SK-N-SH (cell line): Measurements from ENCODE around the gene LHFPL4. TPM values are rescaled to one million over a fixed set of nuclear protein-coding genes. Genes with fewer than 3 reads are reported as not detected.

Experiments
- CTCF ChIA-PET: fragments of 300-600, 350-600 bp; formaldehyde crosslinking; extraction: SDS; loops from one replicate; lab custom pipeline; 2021; lab: Yijun Ruan, JAX
- POLR2A ChIA-PET: fragments of 350-600 bp; sonication (Branson Sonifier 250); formaldehyde crosslinking; extraction: SDS; loops from one replicate; lab custom pipeline; 2020; ENCODE audit warnings: antibody characterized with exemption, inconsistent platforms; lab: Yijun Ruan, JAX
- DNase-seq: peaks from one replicate; pipeline ENCODE4 v3.0.0; 2012
- H2AFZ ChIP-seq: fragments of 200-600 bp; sonication (generic); 2 replicates; pipeline ENCODE4 v1.8.1; 2016; ENCODE audit warnings: antibody characterized with exemption, mild to moderate bottlenecking, low read depth
- H3F3A ChIP-seq: fragments of 200-600 bp; sonication (generic); replicated peaks from 2 replicates; pipeline ENCODE3; 2016; ENCODE audit warnings: antibody characterized with exemption, mild to moderate bottlenecking; ENCODE audit not compliant: insufficient read depth
- H3K27ac ChIP-seq, 2 experiments: fragments of 200-500 bp in 1 of 2; fragments of 200-600 bp in 1 of 2; sonication (Bioruptor generic) in 1 of 2; sonication (generic), shearing (Covaris generic) in 1 of 2; 2 replicates each; pipeline versions ENCODE4 v1.5.1 to v1.6.1; 2014 to 2016; ENCODE audit warnings: low read depth in 2 of 2, inconsistent platforms in 1 of 2, low read length in 1 of 2, mild to moderate bottlenecking in 1 of 2, mixed read lengths in 1 of 2
- H3K27me3 ChIP-seq: fragments of 200-600 bp; sonication (generic), shearing (Covaris generic); 2 replicates; pipeline ENCODE4 v1.6.1; 2016; ENCODE audit warnings: mixed run types; ENCODE audit not compliant: insufficient read depth
- H3K36me3 ChIP-seq, 2 experiments: fragments of 200-500 bp in 1 of 2; fragments of 200-600 bp in 1 of 2; sonication (Bioruptor generic) in 1 of 2; sonication (generic) in 1 of 2; replicated peaks in 1 of 2; 2 replicates each; pipeline versions ENCODE3 to v1.5.1; 2014 to 2016; ENCODE audit warnings: low read length in 1 of 2, mild to moderate bottlenecking in 1 of 2; ENCODE audit not compliant: insufficient read depth in 2 of 2, control insufficient read depth in 1 of 2
- H3K4me1 ChIP-seq, 2 experiments: fragments of 200-500 bp in 1 of 2; fragments of 200-600 bp in 1 of 2; sonication (Bioruptor generic) in 1 of 2; sonication (generic), shearing (Covaris generic) in 1 of 2; 2 replicates each; pipeline versions ENCODE4 v1.5.1 to v1.6.1; 2014 to 2016; ENCODE audit warnings: low read depth in 1 of 2, low read length in 1 of 2, mixed run types in 1 of 2; ENCODE audit not compliant: insufficient read depth in 2 of 2, control insufficient read depth in 1 of 2
- H3K4me2 ChIP-seq: fragments of 200-600 bp; sonication (generic), shearing (Covaris generic); 2 replicates; pipeline ENCODE4 v1.6.1; 2017; ENCODE audit warnings: mixed run types
- H3K4me3 ChIP-seq, 2 experiments: fragments of 200-500 bp in 1 of 2; fragments of 200-600 bp in 1 of 2; sonication (Bioruptor generic) in 1 of 2; sonication (generic), shearing (Covaris generic) in 1 of 2; 2 replicates each; pipeline versions ENCODE4 v1.5.1 to v1.8.1; 2014 to 2016; ENCODE audit warnings: low read depth in 2 of 2, inconsistent platforms in 1 of 2, low read length in 1 of 2, mild to moderate bottlenecking in 1 of 2, mixed read lengths in 1 of 2, moderate library complexity in 1 of 2
- H3K79me2 ChIP-seq: fragments of 200-600 bp; sonication (generic); 2 replicates; pipeline ENCODE4 v1.8.1; 2017; ENCODE audit warnings: mild to moderate bottlenecking; ENCODE audit not compliant: insufficient read depth
- H3K9ac ChIP-seq: fragments of 200-600 bp; sonication (generic); 2 replicates; pipeline ENCODE4 v1.6.1; 2017; ENCODE audit warnings: mixed run types
- H3K9me2 ChIP-seq: fragments of 200-600 bp; sonication (generic); 2 replicates; pipeline ENCODE4 v1.6.1; 2017; ENCODE audit warnings: mixed run types
- H3K9me3 ChIP-seq: fragments of 200-600 bp; sonication (generic); 2 replicates; pipeline ENCODE4 v1.6.1; 2017; ENCODE audit warnings: mixed run types, mild to moderate bottlenecking, moderate library complexity
- H4K20me1 ChIP-seq: fragments of 200-600 bp; sonication (generic); 2 replicates; pipeline ENCODE4 v1.6.1; 2017; ENCODE audit warnings: mild to moderate bottlenecking, mixed run types; ENCODE audit not compliant: insufficient read depth
- ELF1 ChIP-seq: IDR thresholded peaks from 2 replicates; pipeline ENCODE4 v1.4.0; 2012
- FOXM1 ChIP-seq: IDR thresholded peaks from 2 replicates; pipeline ENCODE4 v1.4.0; 2012; ENCODE audit warnings: low read depth, mild to moderate bottlenecking
- GABPA ChIP-seq: IDR thresholded peaks from 2 replicates; pipeline ENCODE4 v1.4.0; 2012; ENCODE audit warnings: low read depth, mild to moderate bottlenecking
- JUND ChIP-seq: IDR thresholded peaks from 2 replicates; pipeline ENCODE4 v1.4.0; 2012
- MEF2A ChIP-seq: IDR thresholded peaks from 2 replicates; pipeline ENCODE4 v1.4.0; 2012; ENCODE audit warnings: low read depth, borderline replicate concordance
- POLR2AphosphoS5 ChIP-seq: IDR thresholded peaks from 2 replicates; pipeline ENCODE4 v1.6.1; 2012; ENCODE audit warnings: low read depth, low read length
- REST ChIP-seq: IDR thresholded peaks from 2 replicates; pipeline ENCODE4 v1.6.1; 2012; ENCODE audit warnings: mild to moderate bottlenecking, low read depth, low read length, moderate library complexity
- SIN3A ChIP-seq: IDR thresholded peaks from 2 replicates; pipeline ENCODE4 v1.6.1; 2012; ENCODE audit warnings: low read depth, mild to moderate bottlenecking, low read length, moderate library complexity, borderline replicate concordance
- TEAD4 ChIP-seq: IDR thresholded peaks from 2 replicates; pipeline ENCODE4 v1.4.0; 2012; ENCODE audit warnings: mild to moderate bottlenecking, borderline replicate concordance; ENCODE audit not compliant: insufficient read depth
- WGBS: methylation state at CpG from one replicate; pipeline ENCODE4 v1.1.6; 2017; ENCODE audit warnings: low lambda C conversion rate; 5-methylcytosine and 5-hydroxymethylcytosine counted together
- polyA plus RNA-seq, 3 experiments: library from polyadenylated mRNA; depleted of rRNA; stranded (reverse); fragments of >200 nt; gene quantifications; 2 replicates each; pipeline ENCODE4 v1.2.3, GENCODE V29; 2012
- TF ChIP-seq, protein P1 (sequence below): IDR thresholded peaks from 2 replicates; pipeline ENCODE4; 2012

LHFPL4 gene
- polyA plus RNA-seq, 1 of the 3 experiments (the other 2 are of a cell fraction), result 0.39 TPM

DNA sequence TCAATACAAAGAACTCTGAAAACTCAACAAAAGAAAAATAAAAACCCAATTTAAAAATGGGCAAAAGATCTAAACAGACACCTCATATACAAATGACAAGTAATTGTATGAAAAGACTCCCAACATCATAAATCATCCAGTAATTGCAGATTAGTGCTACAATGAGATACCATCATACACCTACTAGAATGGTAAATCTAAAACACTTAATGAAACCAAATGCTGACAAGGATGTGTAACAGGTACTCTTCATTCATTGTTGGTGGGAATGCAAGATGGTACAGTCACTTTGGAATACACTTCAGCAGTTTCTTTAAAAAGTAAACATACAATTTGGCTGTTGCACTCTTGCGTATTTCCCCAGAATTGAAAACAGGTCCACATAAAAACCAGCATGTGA is 68.4 kb downstream of the LHFPL4 start:
- 93% methylated on average over 1 of the region's 1 CpG for WGBS
- CTCF ChIA-PET, result interaction anchor here (0.6 to 2.3 kb wide), 3 partner anchors 18 to 132 kb away, joined by 3 to 9 read pairs (median 9); no protein-coding TSS in a partner anchor

DNA sequence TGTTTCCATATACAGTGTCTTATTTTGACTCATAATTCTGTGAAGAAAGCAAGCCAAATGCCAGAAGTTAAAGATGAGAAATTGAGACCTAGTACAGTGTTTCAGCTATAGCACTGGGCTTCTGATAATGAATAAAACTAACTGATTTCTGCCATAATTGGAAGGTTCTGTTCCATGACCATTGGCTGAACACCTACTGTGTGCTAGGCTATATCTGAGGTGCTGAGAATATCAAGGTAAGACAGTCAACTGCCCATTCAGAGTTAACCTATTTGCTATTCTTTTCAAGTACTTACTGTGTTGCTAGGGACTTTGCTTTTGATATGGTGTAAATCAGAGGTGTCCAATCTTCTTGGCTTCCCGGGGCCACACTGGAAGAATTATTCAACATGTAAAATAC is 73.4 kb downstream of the LHFPL4 start:
- H3K79me2 ChIP-seq, result peaks cover 7% of the 10 kb centered on the region; the same call in 1 of the 2 replicates
- H3K9me3 ChIP-seq, result no peaks in the 10 kb centered on the region
- no peaks in the 10 kb centered on the region for H3K9me2 ChIP-seq
- H3K9ac ChIP-seq, result no peak overlapping the region
- peaks cover 14% of the 10 kb centered on the region for H3F3A ChIP-seq
- ChIA-PET CTCF (interaction anchor here (1.3 to 1.4 kb wide), 2 partner anchors 11 to 23 kb away, joined by 3 to 9 read pairs; no protein-coding TSS in a partner anchor), POLR2A (no interaction called here)
- TF ChIP-seq MEF2A (no peak), SIN3A (no peak), GABPA (no peak), ELF1 (no peak)
- TF ChIP-seq, protein P1, sequence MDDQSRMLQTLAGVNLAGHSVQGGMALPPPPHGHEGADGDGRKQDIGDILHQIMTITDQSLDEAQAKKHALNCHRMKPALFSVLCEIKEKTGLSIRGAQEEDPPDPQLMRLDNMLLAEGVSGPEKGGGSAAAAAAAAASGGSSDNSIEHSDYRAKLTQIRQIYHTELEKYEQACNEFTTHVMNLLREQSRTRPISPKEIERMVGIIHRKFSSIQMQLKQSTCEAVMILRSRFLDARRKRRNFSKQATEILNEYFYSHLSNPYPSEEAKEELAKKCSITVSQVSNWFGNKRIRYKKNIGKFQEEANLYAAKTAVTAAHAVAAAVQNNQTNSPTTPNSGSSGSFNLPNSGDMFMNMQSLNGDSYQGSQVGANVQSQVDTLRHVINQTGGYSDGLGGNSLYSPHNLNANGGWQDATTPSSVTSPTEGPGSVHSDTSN, result no peak
- H2AFZ ChIP-seq, result no peak overlapping the region
- H3K27me3 ChIP-seq, result no peaks in the 10 kb centered on the region
- no peaks in the 10 kb centered on the region for H3K4me1 ChIP-seq
- DNase-seq, result no peak
- no peak overlapping the region for H3K27ac ChIP-seq
- peaks cover 54 to 81% of the 10 kb centered on the region in 2 experiments for H3K36me3 ChIP-seq
- WGBS, result 84% methylated on average over 1 of the region's 1 CpG
- no peak overlapping the region for H3K4me2 ChIP-seq
- 0 out of 2 replicates have a peak, but pooled peaks cover 8% of the 10 kb centered on the region for H4K20me1 ChIP-seq
- no peak overlapping the region for H3K4me3 ChIP-seq

More for the DNA sequence above, 68.4 kb downstream of the LHFPL4 start:
- H4K20me1 ChIP-seq, result no peaks in the 10 kb centered on the region
- no peak for DNase-seq
- POLR2A ChIA-PET, result no interaction called here
- H3K4me1 ChIP-seq, result no peaks in the 10 kb centered on the region
- H3K9ac ChIP-seq, result no peak overlapping the region
- peaks cover 28% of the 10 kb centered on the region for H3F3A ChIP-seq
- no peak overlapping the region for H3K27ac ChIP-seq
- H3K36me3 ChIP-seq, result peaks cover 12 to 63% of the 10 kb centered on the region in 2 experiments
- H2AFZ ChIP-seq, result no peak overlapping the region
- no peaks in the 10 kb centered on the region for H3K9me2 ChIP-seq
- H3K27me3 ChIP-seq, result no peaks in the 10 kb centered on the region
- no peak overlapping the region for H3K4me2 ChIP-seq
- H3K79me2 ChIP-seq, result no peaks in the 10 kb centered on the region
- no peaks in the 10 kb centered on the region for H3K9me3 ChIP-seq
- no peak for TF ChIP-seq JUND
- TF ChIP-seq REST, result no peak
- no peak for TF ChIP-seq FOXM1
- no peak for TF ChIP-seq TEAD4
- TF ChIP-seq POLR2AphosphoS5, result no peak
- no peak overlapping the region for H3K4me3 ChIP-seq
